HL-60 (cell line): Measurements from ENCODE around the gene KIAA0825.

Experiments
- DNase-seq, 2 experiments: peaks; one replicate each; pipeline ENCODE4 v3.0.0-alpha.2; 2010 to 2020; ENCODE audit warnings: low read depth in 1 of 2, low spot score in 1 of 2
- H3K27ac ChIP-seq: fragments of 250-450 bp; sonication (Bioruptor Pico); replicated peaks from 2 replicates; pipeline ENCODE4 v1.5.1; 2020; ENCODE audit warnings: mild to moderate bottlenecking, moderate library complexity
- H3K27me3 ChIP-seq: fragments of 250-450 bp; sonication (Bioruptor Pico); 2 replicates; pipeline ENCODE4 v1.5.1; 2021; ENCODE audit warnings: mild to moderate bottlenecking, moderate library complexity; ENCODE audit not compliant: insufficient read depth, poor library complexity, severe bottlenecking
- H3K4me3 ChIP-seq: replicated peaks from 2 replicates; pipeline ENCODE4 v1.5.1; 2011; ENCODE audit warnings: mild to moderate bottlenecking, control low read depth, low read length; ENCODE audit not compliant: insufficient read depth
- CTCF ChIP-seq: IDR thresholded peaks from one replicate; pipeline ENCODE4 v1.5.1; 2011; ENCODE audit warnings: low read length, control low read depth, inconsistent platforms; ENCODE audit not compliant: insufficient read depth
- GABPA ChIP-seq: IDR thresholded peaks from 2 replicates; pipeline ENCODE4 v1.6.1; 2012; ENCODE audit warnings: low read depth
- POLR2AphosphoS5 ChIP-seq: IDR thresholded peaks from 2 replicates; pipeline ENCODE4 v1.6.1; 2012; ENCODE audit warnings: low read depth
- REST ChIP-seq: IDR thresholded peaks from 2 replicates; pipeline ENCODE4 v1.6.1; 2012; ENCODE audit warnings: low read depth; ENCODE audit not compliant: insufficient replicate concordance
- SPI1 ChIP-seq: IDR thresholded peaks from 2 replicates; pipeline ENCODE4 v1.6.1; 2012; ENCODE audit warnings: low read depth, mild to moderate bottlenecking, borderline replicate concordance

Gene KIAA0825

GRCh38 chr5:94312298-94312697, 306.1 kb downstream of the KIAA0825 start:
- TF ChIP-seq POLR2AphosphoS5 (no peak), SPI1 (no peak), REST (no peak), GABPA (no peak), CTCF (no peak)
- H3K27me3 ChIP-seq: no peaks in the 10 kb centered on the region
- no peak for DNase-seq
- no peak overlapping the region for H3K27ac ChIP-seq
- no peak overlapping the region for H3K4me3 ChIP-seq

- Histone ChIP-seq H3K4me3 (no peak overlapping the region), H3K27ac (no peak overlapping the region), H3K27me3 (no peaks in the 10 kb centered on the region)
- no peak for DNase-seq
- TF ChIP-seq POLR2AphosphoS5 (no peak), CTCF (no peak), SPI1 (no peak), GABPA (no peak), REST (no peak)
Measured at GRCh38 chr5:94310833-94311232, 307.6 kb downstream of the KIAA0825 start.

GRCh38 chr5:94309141-94309540, 309.3 kb downstream of the KIAA0825 start:
- TF ChIP-seq REST: no peak
- TF ChIP-seq CTCF: no peak
- no peak for TF ChIP-seq POLR2AphosphoS5
- TF ChIP-seq SPI1: no peak
- TF ChIP-seq GABPA: no peak
- no peaks in the 10 kb centered on the region for H3K27me3 ChIP-seq
- H3K4me3 ChIP-seq: no peak overlapping the region
- DNase-seq: no peak
- H3K27ac ChIP-seq: no peak overlapping the region
